ENCODE data around the gene DENND6B.
A peak's percentile ranks its signal among the peaks of the same experiment; 100 is the strongest.
"Not testable (repeated sequence)": the region's sequence is repeated elsewhere in the genome, so short reads cannot be mapped to it uniquely, and the experiment has no call there.

Gene DENND6B

GRCh38 chr22:50289151-50289941, 37.5 kb downstream of the DENND6B start:
- DNase-seq (no peak), ATAC-seq (no peak)

- no peak for ATAC-seq
- no peak for DNase-seq
Observed at GRCh38 chr22:50287731-50288130, 39.1 kb downstream of the DENND6B start.

GRCh38 chr22:50286701-50287318, 40.0 kb downstream of the DENND6B start:
- DNase-seq = no peak
- ATAC-seq = no peak

- ATAC-seq (no peak), DNase-seq (no peak)
Observed at GRCh38 chr22:50286275-50286674, 40.5 kb downstream of the DENND6B start.

GRCh38 chr22:50285568-50286229, 41.1 kb downstream of the DENND6B start:
- DNase-seq (no peak), ATAC-seq (no peak)

GRCh38 chr22:50284479-50284878, 42.3 kb downstream of the DENND6B start:
- no peak for DNase-seq
- ATAC-seq = no peak

GRCh38 chr22:50283821-50284220, 43.0 kb downstream of the DENND6B start:
- ATAC-seq (no peak), DNase-seq (no peak)

GRCh38 chr22:50282361-50283155, 44.3 kb downstream of the DENND6B start:
- DNase-seq (no peak), ATAC-seq (no peak)

GRCh38 chr22:50281957-50282356, 44.9 kb downstream of the DENND6B start:
- no peak for DNase-seq
- ATAC-seq = no peak

- DNase-seq (no peak), ATAC-seq (no peak)
Observed at GRCh38 chr22:50281384-50281760, 45.4 kb downstream of the DENND6B start.

- ATAC-seq (no peak), DNase-seq (no peak)
Observed at GRCh38 chr22:50280708-50281383, 46.0 kb downstream of the DENND6B start.

GRCh38 chr22:50280022-50280707, 46.6 kb downstream of the DENND6B start:
- DNase-seq (no peak), ATAC-seq (no peak)

- no peak for ATAC-seq
- DNase-seq = no peak
Observed at GRCh38 chr22:50278956-50279619, 47.7 kb downstream of the DENND6B start.

- DNase-seq (no peak), ATAC-seq (no peak)
Observed at GRCh38 chr22:50278461-50278860, 48.4 kb downstream of the DENND6B start.

GRCh38 chr22:50277761-50278160, 49.1 kb downstream of the DENND6B start:
- DNase-seq (no peak), ATAC-seq (no peak)

- peak; percentile 61 for ATAC-seq
- peak; percentile 61 for DNase-seq
Observed at GRCh38 chr22:50276143-50276542, 50.7 kb downstream of the DENND6B start.

GRCh38 chr22:50275181-50276055, 51.4 kb downstream of the DENND6B start:
- ATAC-seq = no peak
- DNase-seq = no peak

- no peak for ATAC-seq
- no peak for DNase-seq
Observed at GRCh38 chr22:50274771-50275170, 52.0 kb downstream of the DENND6B start.

GRCh38 chr22:50274311-50274710, 52.5 kb downstream of the DENND6B start:
- peak; percentile 49 for DNase-seq
- no peak for ATAC-seq

- not testable (repeated sequence) for ATAC-seq, DNase-seq
Observed at GRCh38 chr22:50273781-50274180, 53.0 kb downstream of the DENND6B start.

All from stimulated activated naive CD8-positive, alpha-beta T cell treated with anti-CD3 and anti-CD28 coated beads, Interleukin-15, Interleukin-2, amounts not matched to agents 100 U/mL and 50 U/mL, for 24 hours (primary cell).